HG03039 (cell line): ENCODE data around the gene CRYGB.
"Not testable (repeated sequence)": the region's sequence is repeated elsewhere in the genome, so short reads cannot be mapped to it uniquely, and the experiment has no call there.

ENCODE experiments used
- ATAC-seq: cut with Tn5 transposase; IDR thresholded peaks from one replicate; pipeline ENCODE4 v1.9.1; 2021; ENCODE audit warnings: mild to moderate bottlenecking, moderate library complexity; ENCODE audit not compliant: unreplicated experiment

The CRYGB gene

GRCh38 chr2:208118918-208119317 lies 27.0 kb downstream of the CRYGB start:
- ATAC-seq: no peak

GRCh38 chr2:208117390-208117789 lies 28.6 kb downstream of the CRYGB start:
- not testable (repeated sequence) for ATAC-seq

- no peak for ATAC-seq
These were observed 33.0 kb downstream of the CRYGB start for GRCh38 chr2:208112969-208113368.

GRCh38 chr2:208112273-208112745 lies 33.6 kb downstream of the CRYGB start:
- not testable (repeated sequence) for ATAC-seq

GRCh38 chr2:208103616-208104015 lies 42.3 kb downstream of the CRYGB start:
- no peak for ATAC-seq

GRCh38 chr2:208101716-208102631 lies 44.0 kb downstream of the CRYGB start:
- no peak for ATAC-seq

GRCh38 chr2:208099682-208100470 lies 46.1 kb downstream of the CRYGB start:
- ATAC-seq: no peak

- not testable (repeated sequence) for ATAC-seq
These were observed 47.3 kb downstream of the CRYGB start for GRCh38 chr2:208098701-208099100.

- ATAC-seq: no peak
These were observed 47.7 kb downstream of the CRYGB start for GRCh38 chr2:208098267-208098666.

GRCh38 chr2:208097801-208098200 lies 48.2 kb downstream of the CRYGB start:
- ATAC-seq: no peak

- ATAC-seq: no peak
These were observed 48.6 kb downstream of the CRYGB start for GRCh38 chr2:208097313-208097712.

- ATAC-seq: no peak
These were observed 49.9 kb downstream of the CRYGB start for GRCh38 chr2:208096080-208096479.

GRCh38 chr2:208093128-208093527 lies 52.8 kb downstream of the CRYGB start:
- ATAC-seq: no peak
